Fibroblast of skin of left quadriceps (primary cell): ENCODE data around the gene SHROOM4.

ENCODE experiments used
- DNase-seq, 2 experiments: peaks; one replicate each; pipeline ENCODE4 v3.0.0-alpha.2; 2013; ENCODE audit warnings: low read depth in 2 of 2

SHROOM4 gene, protein sequence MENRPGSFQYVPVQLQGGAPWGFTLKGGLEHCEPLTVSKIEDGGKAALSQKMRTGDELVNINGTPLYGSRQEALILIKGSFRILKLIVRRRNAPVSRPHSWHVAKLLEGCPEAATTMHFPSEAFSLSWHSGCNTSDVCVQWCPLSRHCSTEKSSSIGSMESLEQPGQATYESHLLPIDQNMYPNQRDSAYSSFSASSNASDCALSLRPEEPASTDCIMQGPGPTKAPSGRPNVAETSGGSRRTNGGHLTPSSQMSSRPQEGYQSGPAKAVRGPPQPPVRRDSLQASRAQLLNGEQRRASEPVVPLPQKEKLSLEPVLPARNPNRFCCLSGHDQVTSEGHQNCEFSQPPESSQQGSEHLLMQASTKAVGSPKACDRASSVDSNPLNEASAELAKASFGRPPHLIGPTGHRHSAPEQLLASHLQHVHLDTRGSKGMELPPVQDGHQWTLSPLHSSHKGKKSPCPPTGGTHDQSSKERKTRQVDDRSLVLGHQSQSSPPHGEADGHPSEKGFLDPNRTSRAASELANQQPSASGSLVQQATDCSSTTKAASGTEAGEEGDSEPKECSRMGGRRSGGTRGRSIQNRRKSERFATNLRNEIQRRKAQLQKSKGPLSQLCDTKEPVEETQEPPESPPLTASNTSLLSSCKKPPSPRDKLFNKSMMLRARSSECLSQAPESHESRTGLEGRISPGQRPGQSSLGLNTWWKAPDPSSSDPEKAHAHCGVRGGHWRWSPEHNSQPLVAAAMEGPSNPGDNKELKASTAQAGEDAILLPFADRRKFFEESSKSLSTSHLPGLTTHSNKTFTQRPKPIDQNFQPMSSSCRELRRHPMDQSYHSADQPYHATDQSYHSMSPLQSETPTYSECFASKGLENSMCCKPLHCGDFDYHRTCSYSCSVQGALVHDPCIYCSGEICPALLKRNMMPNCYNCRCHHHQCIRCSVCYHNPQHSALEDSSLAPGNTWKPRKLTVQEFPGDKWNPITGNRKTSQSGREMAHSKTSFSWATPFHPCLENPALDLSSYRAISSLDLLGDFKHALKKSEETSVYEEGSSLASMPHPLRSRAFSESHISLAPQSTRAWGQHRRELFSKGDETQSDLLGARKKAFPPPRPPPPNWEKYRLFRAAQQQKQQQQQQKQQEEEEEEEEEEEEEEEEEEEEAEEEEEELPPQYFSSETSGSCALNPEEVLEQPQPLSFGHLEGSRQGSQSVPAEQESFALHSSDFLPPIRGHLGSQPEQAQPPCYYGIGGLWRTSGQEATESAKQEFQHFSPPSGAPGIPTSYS (N-terminal part only)

DNA sequence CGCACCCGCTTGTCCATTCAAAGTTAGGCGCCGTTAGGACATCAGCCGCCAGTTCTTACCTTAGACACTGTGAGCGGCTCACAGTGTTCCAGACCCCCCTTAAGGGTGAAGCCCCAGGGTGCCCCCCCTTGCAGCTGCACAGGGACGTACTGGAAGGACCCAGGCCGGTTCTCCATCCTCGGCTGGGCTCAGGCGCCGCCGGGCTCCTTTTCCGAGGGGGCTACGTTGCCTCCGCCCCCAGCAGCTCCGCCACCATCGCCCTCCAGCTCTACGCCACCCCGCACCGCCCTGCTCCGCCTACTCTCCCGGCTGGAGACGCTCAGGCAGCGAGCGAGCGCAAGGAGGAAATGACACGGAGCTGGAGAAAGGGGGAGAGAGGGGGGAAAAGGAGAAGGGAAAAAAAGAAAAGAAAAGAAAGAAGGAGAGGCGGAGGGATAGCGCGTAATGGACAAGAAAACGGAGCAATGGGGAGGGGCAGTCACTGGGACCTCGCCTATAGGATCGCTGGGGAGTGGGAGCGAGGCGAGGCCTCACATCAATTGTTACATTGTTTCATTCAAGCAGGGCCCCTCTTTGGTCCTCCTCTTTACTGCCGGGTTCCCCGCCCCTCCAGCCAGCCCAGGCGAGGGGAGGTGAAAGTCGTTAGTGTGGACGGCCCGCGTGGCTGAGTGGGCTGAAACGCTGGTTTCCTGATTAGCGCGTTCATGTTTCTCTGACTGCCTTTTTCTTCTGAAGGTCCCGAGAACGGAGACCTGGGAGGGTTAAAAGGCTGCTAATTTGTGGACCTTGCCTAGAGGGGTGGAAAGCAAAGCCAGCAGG is at the start of gene SHROOM4:
Gene SHROOM4 (minus strand): TSS at position 352 of the 819 bp plus-strand sequence. CDS start 176 bp downstream, at position 176.
- peak; percentile 36 to 44 for DNase-seq

DNA sequence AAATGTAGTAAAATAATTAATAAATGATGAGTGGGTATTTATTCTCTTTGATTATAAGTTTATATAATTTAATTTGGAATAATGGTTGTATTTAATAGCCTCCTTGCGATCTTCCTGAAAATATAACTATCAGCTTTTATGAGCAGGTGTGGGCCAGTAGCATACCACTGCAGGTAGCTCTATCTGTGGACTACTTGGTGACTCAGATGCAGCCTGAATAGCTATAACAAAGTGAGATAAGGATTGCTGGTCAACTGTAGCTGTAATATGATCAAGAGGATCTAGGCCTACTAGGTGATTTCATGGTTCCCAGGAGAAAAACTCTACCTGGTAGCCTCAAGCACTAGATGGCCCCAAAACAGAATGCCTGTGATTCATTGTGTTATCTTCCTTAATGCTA is 49.5 kb upstream of the SHROOM4 start:
- no peak for DNase-seq

DNA sequence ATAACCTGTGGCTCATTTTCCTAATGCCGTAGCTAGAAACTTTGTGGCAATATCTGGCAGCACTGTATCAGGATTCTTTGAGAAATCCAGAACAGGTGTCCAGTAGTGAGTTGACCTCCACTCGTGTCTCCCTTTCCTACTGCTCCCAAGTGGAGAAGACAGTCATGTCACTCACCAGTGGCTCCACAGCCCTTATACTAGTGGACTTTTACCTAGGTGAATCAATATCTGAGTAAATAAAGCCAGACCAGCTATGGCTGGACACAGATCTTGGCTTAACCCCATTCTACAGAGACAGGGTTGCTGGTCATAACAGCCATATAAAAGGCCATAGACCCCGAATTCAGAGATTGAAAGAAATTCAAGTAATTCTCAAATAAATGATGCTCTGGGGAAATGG is 46.5 kb upstream of the SHROOM4 start:
- no peak for DNase-seq

DNA sequence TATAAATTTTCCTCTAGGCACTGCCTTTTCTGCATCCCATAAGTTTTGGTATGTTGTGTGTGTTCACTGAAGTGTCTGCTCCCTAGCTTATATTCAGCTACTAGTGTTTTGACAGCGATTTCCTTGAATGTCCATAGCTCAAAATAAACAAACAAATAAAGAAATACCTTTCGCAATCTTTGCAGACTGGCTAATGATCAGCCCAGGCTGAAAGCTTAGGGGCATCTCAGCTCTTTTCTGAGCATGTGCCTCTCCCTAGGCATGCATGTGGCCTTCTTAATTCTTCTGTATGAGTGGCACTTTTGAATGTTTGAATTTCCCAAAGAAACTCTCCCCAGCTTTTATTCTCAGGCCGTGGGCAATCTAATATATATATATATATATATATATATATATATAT is 44.6 kb upstream of the SHROOM4 start:
- no peak for DNase-seq

DNA sequence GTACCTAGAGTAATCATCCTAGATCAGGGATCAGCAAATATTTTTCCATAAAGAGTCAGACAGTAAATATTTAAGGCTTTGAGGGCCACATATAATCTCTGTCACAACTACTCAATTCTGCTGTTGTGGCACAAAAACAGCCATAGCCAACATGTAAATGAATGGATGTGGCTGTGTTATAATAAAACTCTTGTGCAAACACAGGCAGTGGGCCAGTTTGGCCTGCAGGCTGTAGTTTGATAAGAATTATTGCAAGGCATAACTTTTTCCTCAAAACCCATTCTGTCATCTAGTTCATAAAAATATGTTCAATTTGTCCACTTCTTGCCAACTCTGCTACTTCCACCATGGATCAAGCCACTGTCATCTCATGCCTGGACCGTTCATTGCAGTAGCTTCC is 39.4 kb upstream of the SHROOM4 start:
- no peak for DNase-seq

DNA sequence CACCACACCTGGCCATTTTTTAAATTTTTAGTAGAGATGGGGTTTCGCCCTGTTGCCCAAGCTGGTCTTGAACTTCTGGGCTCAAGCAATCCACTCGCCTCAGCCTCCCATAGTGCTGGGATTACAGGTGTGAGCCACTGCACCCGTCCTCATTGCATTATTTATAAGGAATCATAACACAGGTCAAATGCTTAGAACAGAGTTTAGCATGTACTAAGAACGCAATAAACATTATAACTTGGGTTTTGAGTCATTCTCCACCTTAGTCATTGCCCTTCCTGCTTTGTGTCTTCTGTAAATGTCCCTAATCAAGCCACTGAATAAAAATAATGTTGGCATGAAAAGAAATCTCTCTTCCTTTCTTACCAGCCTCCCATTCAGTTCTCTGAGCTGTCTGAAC is 38.5 kb upstream of the SHROOM4 start:
- no peak for DNase-seq

DNA sequence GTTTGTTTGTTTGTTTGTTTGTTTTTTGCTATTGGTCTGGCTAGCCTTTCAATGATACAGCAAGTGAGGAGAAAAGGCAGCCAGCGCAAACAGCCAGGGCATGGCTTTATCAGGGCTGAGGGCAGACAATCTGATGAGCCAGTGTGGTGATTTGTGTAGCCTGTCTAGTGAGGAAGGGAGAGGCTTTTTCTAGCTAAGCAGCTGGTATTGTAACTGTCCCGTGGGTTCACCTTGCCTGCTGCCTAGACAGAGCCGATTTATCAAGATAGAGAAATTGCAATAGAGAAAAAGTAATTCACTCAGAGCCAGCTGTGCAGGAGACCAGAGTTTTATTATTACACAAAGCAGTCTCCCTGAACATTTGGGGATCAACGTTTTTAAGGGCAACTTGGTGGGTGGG is 28.2 kb upstream of the SHROOM4 start:
- no peak for DNase-seq

DNA sequence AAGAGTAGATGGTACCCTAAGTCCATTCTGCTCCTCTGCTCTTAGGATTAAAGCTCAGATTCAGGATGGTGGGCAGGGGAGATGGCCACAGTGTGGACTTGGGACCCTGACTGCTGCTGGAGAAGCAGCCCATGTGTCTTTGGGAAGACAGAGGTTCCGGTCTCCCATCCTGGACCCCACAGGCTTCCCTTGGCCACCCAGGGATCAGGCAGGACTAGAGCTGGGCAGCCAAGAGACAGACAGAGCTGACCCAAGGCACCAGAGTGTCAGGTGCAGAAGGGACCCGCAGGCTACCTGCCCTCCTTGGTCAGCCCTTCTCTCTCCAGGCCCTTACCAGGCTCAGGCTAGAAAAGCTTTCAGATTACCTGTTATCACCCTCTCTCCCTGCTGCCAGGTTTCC is 25.7 kb upstream of the SHROOM4 start:
- DNase-seq, result no peak

DNA sequence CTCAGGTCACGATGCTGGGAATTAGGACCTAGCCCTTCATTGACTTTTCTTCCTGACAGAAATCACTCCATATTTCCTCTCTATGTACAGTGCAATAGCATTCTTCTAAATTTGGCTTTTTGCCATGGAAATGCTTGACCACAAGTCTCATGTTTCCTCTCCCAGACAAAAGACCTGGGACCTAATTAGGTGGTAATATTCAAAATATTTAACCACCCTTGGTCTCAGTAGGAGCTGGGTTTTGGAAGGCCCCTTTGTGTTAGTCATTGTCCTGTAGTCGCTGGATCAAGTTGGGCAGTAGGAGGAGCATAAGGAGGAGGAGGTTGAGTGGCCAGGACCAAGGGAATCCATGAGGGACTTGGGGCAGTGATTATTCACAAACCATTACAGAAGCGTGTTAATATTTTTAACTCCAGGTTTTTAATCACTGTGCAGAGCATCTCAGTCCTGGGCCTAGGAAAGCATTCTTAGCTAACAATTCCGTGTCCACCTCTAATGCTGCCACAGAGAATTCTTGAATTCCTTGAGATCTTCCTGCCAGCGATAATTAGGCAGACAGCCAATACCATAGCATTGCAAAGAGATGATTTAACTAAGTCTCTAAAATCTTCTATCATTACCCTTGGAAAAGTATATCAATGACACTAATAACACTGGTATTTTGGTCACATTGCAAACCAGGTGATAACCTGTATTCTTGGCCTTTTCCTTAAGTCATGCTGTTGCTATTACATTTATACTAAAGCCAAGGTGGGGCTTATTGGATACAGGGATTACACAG is 25.0 kb upstream of the SHROOM4 start:
- DNase-seq, result no peak

DNA sequence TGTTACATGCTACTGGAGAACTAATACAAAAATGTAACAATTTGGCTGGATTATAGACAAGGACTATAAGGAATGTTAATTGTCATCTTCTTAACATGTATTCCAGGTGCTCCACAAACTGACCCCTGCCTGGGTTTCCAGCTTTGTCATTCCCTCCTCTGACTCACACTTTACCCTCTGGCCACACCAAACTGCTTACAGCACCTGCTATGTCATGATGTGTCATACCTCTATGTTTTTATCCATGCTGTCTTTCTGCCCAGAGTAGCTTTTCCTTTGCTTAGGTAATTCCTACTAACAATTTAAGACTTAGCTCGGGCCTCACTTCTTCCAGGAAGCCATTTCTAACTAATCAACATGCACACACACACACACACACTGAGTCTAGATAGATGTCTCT is 14.0 kb upstream of the SHROOM4 start:
- DNase-seq, result no peak

DNA sequence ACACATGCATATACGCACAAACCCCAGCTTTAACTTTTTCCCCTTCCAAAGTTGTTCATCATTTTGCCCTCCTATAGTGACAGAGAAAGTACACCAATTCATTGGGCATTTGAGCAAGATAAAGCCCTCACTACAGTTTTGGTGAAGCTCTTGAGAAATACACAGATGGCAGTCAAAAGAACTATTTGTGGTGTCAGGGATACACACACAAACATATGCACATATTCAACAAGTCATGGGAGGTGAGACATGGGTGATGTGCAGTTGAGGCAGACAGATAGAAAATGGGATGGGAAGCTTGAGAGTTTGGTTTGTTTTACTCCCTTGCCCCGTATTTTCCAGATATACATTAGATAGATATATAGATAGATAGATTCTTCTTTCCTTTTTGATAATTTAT is 11.8 kb upstream of the SHROOM4 start:
- DNase-seq, result no peak

DNA sequence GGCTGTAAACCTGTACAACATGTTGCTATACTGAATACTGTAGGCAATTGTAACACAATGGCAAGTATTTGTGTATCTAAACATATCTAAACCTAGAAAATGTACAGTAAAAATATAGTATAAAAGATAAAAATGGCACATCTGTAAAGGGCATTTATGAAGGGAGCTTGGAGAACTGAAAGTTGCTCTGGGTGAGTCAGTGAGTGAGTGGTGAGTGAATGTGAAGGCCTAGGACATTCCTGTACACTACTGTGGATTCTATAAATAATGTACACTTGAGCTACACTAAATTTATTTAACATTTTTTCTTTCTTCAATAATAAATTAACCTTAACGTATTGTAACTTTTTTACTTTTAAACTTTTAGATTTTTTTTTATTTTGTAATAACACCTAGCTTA is 5.0 kb upstream of the SHROOM4 start:
- no peak for DNase-seq

DNA sequence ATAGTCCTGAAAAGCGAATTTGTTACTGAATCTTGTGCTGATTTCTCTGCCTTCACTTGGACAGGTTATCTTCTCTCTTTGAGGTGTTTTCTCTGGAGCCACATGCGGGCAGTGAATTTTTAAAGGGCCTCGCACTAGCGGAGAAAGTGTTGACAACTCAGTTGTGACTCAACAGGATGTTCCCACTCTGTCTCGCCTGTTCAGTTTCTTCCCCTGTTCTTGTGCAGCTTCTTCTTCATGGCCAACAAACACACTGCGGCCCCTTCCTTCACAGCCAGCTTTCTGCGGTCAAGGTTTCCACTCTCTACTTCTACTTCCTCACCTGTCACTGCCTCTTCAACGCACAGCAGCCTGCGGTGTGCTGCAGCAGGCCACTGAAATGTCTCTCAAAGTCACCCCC is 1.1 kb upstream of the SHROOM4 start:
- DNase-seq, result no peak

DNA sequence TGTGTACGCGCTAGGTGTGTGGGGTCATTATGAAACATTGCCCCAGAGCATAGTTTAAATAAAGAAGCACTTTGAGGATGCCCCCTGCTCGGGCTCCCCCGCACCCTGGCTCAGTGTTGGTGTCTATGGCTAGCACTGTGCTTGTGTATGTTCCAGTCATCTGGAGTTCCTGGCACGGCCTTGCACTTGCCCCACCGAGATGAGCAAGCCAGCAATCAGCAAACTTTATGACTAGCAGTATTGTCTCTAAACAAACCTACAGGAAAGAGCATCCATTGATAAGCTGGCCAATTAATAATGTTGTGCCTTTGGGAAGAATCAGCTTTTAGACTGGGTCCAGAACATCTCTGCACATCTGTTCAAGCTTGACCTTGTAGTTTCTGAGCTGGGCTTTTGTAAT is 707 bp upstream of the SHROOM4 start:
- no peak for DNase-seq

DNA sequence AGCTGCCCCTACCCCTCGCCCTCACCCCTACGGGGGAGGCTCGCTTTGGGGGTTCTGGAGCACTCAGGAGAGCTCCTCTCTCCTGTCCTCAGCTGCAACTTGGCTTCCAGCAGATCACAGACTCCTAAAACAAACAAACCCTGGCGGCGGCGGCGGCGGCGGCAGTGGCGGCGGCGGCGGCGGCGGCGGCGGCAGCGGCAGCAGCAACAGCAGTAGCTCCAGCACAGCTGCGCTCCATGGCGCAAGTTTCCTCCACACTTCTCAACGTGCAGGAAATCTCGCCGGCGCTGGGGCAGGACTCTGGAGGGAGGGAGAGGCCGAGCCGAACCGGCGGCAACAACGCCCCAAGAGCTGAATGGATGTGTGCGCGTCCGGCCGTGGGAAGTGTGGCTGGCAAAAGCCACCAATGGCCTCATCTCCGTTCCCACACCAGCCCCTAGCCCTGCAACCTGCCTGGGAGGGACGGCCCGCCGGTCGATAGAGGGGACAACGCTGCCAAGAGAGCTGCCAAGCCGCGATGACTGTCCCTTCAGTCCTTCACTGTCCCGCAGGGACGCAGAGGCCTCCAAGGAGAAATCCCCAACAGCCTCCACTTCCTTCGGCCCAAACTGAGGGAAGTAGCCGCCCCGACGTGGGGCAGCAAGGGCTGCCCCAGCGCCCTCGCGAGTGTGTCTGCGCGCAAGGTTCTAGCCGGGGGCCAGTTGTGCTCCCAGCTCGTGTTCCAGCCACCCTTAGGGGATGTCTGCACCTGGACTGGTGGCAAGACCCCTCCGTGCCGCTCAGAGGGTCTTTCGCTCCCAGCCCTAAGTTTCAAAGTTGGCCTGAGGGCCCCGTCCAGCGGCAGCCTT is 775 bp downstream of the SHROOM4 start:
- no peak for DNase-seq

DNA sequence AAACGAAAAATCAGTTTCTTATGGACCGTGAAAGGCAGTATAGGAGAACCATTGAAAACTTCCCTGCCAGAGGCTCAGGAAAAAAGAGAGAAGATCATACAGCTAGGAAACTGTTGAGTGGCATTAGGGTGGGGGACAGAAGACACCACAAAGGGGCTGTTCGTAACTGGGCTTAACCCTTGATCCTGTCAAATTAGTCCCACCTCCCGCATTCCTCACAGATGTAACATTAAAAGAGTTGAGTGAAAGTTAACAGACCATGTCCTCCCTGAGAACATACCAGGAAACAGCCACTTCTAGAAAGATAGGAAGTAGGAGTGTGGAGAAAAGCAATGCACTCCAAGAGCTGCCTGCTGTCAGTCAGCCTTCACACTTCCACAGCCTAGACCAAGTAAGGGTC is 8.7 kb downstream of the SHROOM4 start:
- no peak for DNase-seq

DNA sequence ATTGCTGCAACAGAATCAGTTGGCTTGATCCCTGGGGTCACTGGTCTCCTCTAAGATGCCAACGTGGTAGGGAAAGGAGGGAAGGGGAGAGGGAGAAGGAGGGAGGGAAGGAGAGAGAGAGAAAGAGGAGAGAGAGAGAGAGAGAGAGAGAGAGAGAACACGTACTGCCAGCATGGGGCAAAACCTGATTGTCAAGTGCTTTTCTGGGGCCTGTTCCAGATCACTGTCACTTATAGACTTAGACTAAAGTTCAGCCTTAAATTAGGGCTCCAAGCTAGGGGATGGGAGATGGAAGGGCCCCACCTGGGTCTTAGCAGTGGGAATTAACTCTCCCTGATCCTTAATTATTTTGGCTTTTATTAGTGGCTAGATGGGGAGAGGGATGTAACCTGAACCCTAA is 12.9 kb downstream of the SHROOM4 start:
- DNase-seq, result no peak

DNA sequence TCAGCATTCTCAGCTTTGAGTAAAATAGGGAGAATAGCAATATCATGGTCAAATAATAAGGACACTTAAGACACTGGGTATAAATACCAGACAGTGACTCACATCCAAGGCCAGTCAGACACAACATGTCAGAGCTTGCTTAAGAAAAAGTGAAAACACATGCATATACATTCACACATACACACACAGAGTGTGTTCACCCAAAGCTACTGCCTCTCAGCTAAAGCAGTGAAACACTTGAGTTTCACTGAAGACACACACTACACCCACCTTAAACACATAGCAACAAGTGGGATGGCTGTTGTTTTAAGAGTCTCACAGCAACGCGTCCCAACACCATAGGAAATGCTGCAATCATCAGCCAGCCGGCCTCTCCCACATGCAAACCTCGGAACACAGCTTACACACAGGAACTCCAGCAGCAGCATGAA is 14.4 kb downstream of the SHROOM4 start:
- no peak for DNase-seq

DNA sequence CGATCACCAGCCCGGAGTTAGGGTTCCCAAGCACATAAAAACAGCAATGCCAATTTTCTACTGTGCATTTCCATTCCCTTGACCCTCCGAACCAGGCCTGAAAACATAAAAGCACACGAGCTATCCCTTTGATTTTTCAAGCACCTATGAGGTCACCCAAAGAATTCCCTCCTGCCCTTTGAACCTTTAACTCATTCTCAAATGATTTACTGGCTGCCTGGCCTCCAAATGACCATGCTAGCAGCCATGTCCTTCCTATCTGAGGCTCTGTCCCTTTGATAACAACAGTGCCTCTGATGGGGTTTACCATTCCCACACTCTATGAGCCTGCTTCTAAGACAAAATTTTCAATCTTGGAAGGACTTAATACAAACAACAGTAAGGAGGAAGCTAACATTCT is 15.2 kb downstream of the SHROOM4 start:
- DNase-seq, result no peak

DNA sequence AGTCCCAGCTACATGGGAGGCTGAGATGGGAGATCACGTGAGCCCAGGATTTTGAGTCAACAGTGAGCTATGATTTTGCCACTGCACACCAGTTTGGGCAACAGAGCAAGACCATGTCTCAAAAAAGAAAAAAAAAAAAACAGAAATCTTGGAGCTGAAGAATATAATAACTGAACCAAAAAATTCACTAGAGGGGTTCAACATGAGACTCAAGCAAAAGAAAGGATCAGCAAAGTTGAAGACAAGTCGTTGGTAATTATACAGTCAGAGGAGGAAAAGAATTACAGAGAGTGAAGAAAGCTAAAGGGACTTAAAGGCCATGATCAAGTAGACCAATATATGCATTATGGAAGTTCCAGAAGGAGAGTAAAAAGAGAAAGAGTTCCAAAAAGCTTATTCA is 26.9 kb downstream of the SHROOM4 start:
- no peak for DNase-seq
